ENCODE data around the gene RYR3. TPM values are rescaled to one million over a fixed set of nuclear protein-coding genes. Genes with fewer than 3 reads are reported as not detected.
A peak's percentile ranks its signal among the peaks of the same experiment; 100 is the strongest.

The RYR3 gene
- total RNA-seq, 1 donor from 2014 or later = 2.2 TPM

- H3K36me3 Mint-ChIP-seq = no peaks in the 10 kb centered on the region
Observed at GRCh38 chr15:33282226-33283020, 28.3 kb upstream of the RYR3 start.

GRCh38 chr15:33283576-33283975, 27.2 kb upstream of the RYR3 start:
- no peak for DNase-seq (ENCODE audit: extremely low spot score, unreplicated experiment)
- Mint-ChIP-seq H3K36me3 (no peaks in the 10 kb centered on the region), H3K4me1 (ENCODE audit: unreplicated experiment) (no peaks in the 10 kb centered on the region), H3K4me3 (no peak overlapping the region), H3K27me3 (peaks cover 13% of the 10 kb centered on the region), H3K27ac (no peak overlapping the region), H3K9me3 (no peaks in the 10 kb centered on the region)
- no peak for TF ChIP-seq CTCF (conservative IDR thresholded peaks at IDR 0.05)

More at GRCh38 chr15:33282226-33283020, 28.3 kb upstream of the RYR3 start:
- Mint-ChIP-seq H3K9me3 (no peaks in the 10 kb centered on the region), H3K4me3 (no peak overlapping the region), H3K27me3 (peaks cover 13% of the 10 kb centered on the region), H3K4me1 (ENCODE audit: unreplicated experiment) (no peaks in the 10 kb centered on the region), H3K27ac (peak overlapping the region; percentile 57)
- no peak for TF ChIP-seq CTCF (conservative IDR thresholded peaks at IDR 0.05)
- DNase-seq (ENCODE audit: extremely low spot score, unreplicated experiment) = no peak

GRCh38 chr15:33284336-33284735, 26.4 kb upstream of the RYR3 start:
- H3K4me1 Mint-ChIP-seq (ENCODE audit: unreplicated experiment) = no peaks in the 10 kb centered on the region
- peaks cover 7% of the 10 kb centered on the region for H3K27me3 Mint-ChIP-seq
- H3K9me3 Mint-ChIP-seq = no peaks in the 10 kb centered on the region
- no peak for DNase-seq (ENCODE audit: extremely low spot score, unreplicated experiment)
- no peaks in the 10 kb centered on the region for H3K36me3 Mint-ChIP-seq
- H3K4me3 Mint-ChIP-seq = no peak overlapping the region
- no peak overlapping the region for H3K27ac Mint-ChIP-seq
- TF ChIP-seq CTCF (conservative IDR thresholded peaks at IDR 0.05) = no peak

- no peak overlapping the region for H3K4me3 Mint-ChIP-seq
- no peaks in the 10 kb centered on the region for H3K4me1 Mint-ChIP-seq (ENCODE audit: unreplicated experiment)
- no peaks in the 10 kb centered on the region for H3K9me3 Mint-ChIP-seq
- H3K27me3 Mint-ChIP-seq = peaks cover 26% of the 10 kb centered on the region
- DNase-seq (ENCODE audit: extremely low spot score, unreplicated experiment) = no peak
- H3K27ac Mint-ChIP-seq = no peak overlapping the region
- no peaks in the 10 kb centered on the region for H3K36me3 Mint-ChIP-seq
- TF ChIP-seq CTCF (conservative IDR thresholded peaks at IDR 0.05) = peak; percentile 95
Observed at GRCh38 chr15:33292717-33293307, 18.0 kb upstream of the RYR3 start.

- H3K9me3 Mint-ChIP-seq = no peaks in the 10 kb centered on the region
- no peak for DNase-seq (ENCODE audit: extremely low spot score, unreplicated experiment)
- no peak overlapping the region for H3K27ac Mint-ChIP-seq
- peaks cover 29% of the 10 kb centered on the region for H3K27me3 Mint-ChIP-seq
- H3K36me3 Mint-ChIP-seq = no peaks in the 10 kb centered on the region
- H3K4me3 Mint-ChIP-seq = no peak overlapping the region
- no peaks in the 10 kb centered on the region for H3K4me1 Mint-ChIP-seq (ENCODE audit: unreplicated experiment)
- no peak for TF ChIP-seq CTCF (conservative IDR thresholded peaks at IDR 0.05)
Observed at GRCh38 chr15:33293713-33294334, 16.9 kb upstream of the RYR3 start.

Data from type B pancreatic cell (in vitro differentiated cells).